HG02852 (cell line): ENCODE data around the gene C14orf132.

ENCODE experiments used
- ATAC-seq: cut with Tn5 transposase; IDR thresholded peaks from one replicate; pipeline ENCODE4 v1.9.1; 2021; ENCODE audit warnings: mild to moderate bottlenecking, moderate library complexity; ENCODE audit not compliant: unreplicated experiment

Gene C14orf132

GRCh38 chr14:96096639-96097610 lies 57.8 kb downstream of the C14orf132 start:
- ATAC-seq, result no peak

GRCh38 chr14:96097752-96098151 lies 58.6 kb downstream of the C14orf132 start:
- no peak for ATAC-seq

GRCh38 chr14:96098309-96098998 lies 59.3 kb downstream of the C14orf132 start:
- no peak for ATAC-seq

GRCh38 chr14:96098999-96099335 lies 59.8 kb downstream of the C14orf132 start:
- no peak for ATAC-seq

- ATAC-seq, result no peak
Observed at GRCh38 chr14:96100161-96101064, 61.3 kb downstream of the C14orf132 start.

GRCh38 chr14:96102081-96102856 lies 63.1 kb downstream of the C14orf132 start:
- ATAC-seq, result no peak

GRCh38 chr14:96103075-96103474 lies 63.9 kb downstream of the C14orf132 start:
- no peak for ATAC-seq

- ATAC-seq, result no peak
Observed at GRCh38 chr14:96103560-96104460, 64.6 kb downstream of the C14orf132 start.

GRCh38 chr14:96104469-96105057 lies 65.4 kb downstream of the C14orf132 start:
- ATAC-seq, result no peak

GRCh38 chr14:96105089-96105925 lies 66.1 kb downstream of the C14orf132 start:
- ATAC-seq, result no peak

GRCh38 chr14:96105926-96106441 lies 66.8 kb downstream of the C14orf132 start:
- no peak for ATAC-seq

- no peak for ATAC-seq
Observed at GRCh38 chr14:96106891-96107290, 67.7 kb downstream of the C14orf132 start.

- ATAC-seq, result no peak
Observed at GRCh38 chr14:96108061-96108795, 69.1 kb downstream of the C14orf132 start.

GRCh38 chr14:96108911-96109310 lies 69.7 kb downstream of the C14orf132 start:
- ATAC-seq, result no peak

- ATAC-seq, result no peak
Observed at GRCh38 chr14:96109596-96110355, 70.6 kb downstream of the C14orf132 start.

GRCh38 chr14:96112032-96112431 lies 72.9 kb downstream of the C14orf132 start:
- no peak for ATAC-seq
